Loucy (cell line): ENCODE measurements around the gene PLA2G2F.

Source experiments
- EZH2phosphoT487 ChIP-seq: fragments of 200-600 bp; IDR thresholded peaks from 2 replicates; pipeline ENCODE4 v1.6.1; 2018; ENCODE audit warnings: antibody characterized with exemption, mild to moderate bottlenecking, moderate library complexity, borderline replicate concordance
- TF ChIP-seq, protein P1 (sequence below): fragments of 200-600 bp; sonication (generic); conservative IDR thresholded peaks from 2 replicates; pipeline ENCODE4 v1.5.1; 2014; ENCODE audit warnings: mild to moderate bottlenecking, antibody characterized with exemption, low read length

- TF ChIP-seq, protein P1, sequence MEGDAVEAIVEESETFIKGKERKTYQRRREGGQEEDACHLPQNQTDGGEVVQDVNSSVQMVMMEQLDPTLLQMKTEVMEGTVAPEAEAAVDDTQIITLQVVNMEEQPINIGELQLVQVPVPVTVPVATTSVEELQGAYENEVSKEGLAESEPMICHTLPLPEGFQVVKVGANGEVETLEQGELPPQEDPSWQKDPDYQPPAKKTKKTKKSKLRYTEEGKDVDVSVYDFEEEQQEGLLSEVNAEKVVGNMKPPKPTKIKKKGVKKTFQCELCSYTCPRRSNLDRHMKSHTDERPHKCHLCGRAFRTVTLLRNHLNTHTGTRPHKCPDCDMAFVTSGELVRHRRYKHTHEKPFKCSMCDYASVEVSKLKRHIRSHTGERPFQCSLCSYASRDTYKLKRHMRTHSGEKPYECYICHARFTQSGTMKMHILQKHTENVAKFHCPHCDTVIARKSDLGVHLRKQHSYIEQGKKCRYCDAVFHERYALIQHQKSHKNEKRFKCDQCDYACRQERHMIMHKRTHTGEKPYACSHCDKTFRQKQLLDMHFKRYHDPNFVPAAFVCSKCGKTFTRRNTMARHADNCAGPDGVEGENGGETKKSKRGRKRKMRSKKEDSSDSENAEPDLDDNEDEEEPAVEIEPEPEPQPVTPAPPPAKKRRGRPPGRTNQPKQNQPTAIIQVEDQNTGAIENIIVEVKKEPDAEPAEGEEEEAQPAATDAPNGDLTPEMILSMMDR, result no peak
- TF ChIP-seq EZH2phosphoT487, result no peak
Measured at GRCh38 chr1:20136249-20136648, 2.9 kb upstream of the PLA2G2F start.
